Endothelial cell of hepatic sinusoid (primary cell): Measurements from ENCODE around the gene BSN.
"Not testable (repeated sequence)": the region's sequence is repeated elsewhere in the genome, so short reads cannot be mapped to it uniquely, and the experiment has no call there.

Source experiments
- in situ Hi-C: cut with HindIII; loops from 2 replicates; pipeline ENCODE4 v1.10.0; 2017; ENCODE audit warnings: low sequenced_read_pairs

BSN gene

GRCh38 chr3:49535971-49536874 is 18.1 kb upstream of the BSN start:
- in situ Hi-C loops, result no loop called here

GRCh38 chr3:49536875-49537533 is 17.3 kb upstream of the BSN start:
- in situ Hi-C loops, result no loop called here

DNA sequence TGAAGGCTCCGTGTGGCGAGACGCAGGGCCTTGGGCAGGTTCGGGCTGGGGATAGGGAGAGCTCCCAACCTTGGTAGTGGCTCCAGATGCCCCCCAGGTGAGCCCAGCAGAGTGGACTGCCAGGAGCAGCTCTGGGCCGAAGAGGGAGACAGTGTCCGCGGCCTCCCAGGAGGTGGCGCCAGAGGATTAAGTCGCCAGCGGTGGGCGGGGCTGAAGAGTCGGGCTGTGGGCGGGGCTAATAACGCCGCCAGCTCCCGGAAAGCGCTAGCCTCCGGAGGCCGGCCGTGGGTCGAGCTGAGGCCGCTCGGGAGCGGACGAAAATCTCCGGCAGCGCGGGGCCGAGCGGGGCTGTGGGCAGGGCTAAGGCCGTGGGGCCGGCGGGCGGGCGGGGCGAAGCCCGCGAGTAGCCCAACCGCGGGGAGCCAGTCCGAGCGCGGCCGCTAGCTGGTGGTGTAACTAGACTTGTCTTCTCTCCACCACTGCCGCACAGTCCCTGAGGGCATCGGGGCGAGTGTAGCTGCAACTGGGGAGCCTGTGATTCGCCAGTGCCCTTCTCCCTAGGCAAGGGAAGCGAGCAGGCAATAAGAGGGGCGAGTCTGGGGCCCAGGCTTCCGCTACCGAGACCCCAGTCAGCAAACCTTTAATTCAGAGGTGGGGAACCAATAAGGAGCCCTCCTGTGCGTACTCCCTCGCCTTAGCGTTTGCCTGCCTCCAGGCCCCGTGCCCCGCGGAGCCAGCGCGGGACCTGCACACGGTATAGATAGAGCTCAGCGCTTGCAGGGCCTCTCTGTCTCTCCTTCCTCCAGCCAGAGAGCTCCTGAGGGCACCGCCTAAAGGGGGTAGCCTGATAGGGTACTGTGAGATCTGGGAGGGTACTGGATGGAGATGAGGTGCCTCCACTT is 14.4 kb upstream of the BSN start:
- in situ Hi-C loops, result no loop called here

DNA sequence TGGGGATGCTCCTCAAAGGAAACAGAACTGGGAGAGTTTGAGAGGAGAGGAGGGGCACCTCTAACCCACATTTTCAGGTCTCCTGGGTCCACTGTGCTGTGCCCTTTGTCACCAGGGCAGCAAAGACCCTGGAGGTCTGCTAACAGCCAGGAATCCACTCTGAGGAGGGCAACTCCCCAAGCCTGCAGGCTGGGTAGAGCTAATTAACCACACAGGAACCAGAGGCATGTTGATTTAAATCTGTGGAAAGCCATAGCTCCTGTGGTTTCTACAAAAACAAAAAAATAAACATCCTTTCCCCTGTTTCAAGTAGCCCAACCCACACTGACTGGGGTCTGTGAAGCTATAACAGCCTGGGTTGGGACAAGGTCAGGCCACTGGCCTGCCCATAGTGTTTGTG is 2.2 kb upstream of the BSN start:
- in situ Hi-C loops, result no loop called here

- in situ Hi-C loops, result no loop called here
Measured at GRCh38 chr3:49553324-49553691, 969 bp upstream of the BSN start.

DNA sequence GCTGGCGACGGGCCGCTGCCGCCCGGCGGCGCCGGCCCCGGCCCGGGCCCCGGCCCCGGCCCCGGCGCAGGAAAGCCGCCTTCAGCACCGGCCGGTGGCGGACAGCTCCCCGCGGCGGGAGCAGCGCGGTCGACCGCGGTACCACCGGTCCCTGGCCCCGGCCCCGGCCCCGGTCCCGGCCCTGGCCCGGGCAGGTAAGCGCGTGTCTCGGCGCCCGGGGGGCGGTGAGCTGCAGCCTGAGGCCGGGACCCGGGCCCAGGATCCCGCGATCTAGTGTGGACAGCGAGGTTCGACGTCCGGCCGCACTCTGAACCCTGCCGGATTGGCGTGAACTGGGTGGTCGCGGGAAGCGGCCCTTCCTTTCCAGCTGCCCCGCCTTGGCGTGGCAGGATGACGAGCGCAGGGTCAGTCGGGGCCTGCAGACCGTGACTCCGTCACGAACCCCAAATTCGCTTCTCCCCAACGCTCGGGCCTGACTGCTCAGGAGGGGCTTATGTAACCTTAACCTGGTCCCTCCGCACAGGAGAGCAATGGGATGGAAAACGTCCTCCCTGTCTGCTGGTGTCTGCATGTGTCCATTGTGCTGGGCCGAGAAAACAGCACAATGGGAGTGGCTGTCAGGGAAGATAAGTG is 472 bp downstream of the BSN start:
- in situ Hi-C loops, result loop anchor here (5.0 kb wide), 1 partner anchor 78 kb away; no protein-coding TSS in a partner anchor

DNA sequence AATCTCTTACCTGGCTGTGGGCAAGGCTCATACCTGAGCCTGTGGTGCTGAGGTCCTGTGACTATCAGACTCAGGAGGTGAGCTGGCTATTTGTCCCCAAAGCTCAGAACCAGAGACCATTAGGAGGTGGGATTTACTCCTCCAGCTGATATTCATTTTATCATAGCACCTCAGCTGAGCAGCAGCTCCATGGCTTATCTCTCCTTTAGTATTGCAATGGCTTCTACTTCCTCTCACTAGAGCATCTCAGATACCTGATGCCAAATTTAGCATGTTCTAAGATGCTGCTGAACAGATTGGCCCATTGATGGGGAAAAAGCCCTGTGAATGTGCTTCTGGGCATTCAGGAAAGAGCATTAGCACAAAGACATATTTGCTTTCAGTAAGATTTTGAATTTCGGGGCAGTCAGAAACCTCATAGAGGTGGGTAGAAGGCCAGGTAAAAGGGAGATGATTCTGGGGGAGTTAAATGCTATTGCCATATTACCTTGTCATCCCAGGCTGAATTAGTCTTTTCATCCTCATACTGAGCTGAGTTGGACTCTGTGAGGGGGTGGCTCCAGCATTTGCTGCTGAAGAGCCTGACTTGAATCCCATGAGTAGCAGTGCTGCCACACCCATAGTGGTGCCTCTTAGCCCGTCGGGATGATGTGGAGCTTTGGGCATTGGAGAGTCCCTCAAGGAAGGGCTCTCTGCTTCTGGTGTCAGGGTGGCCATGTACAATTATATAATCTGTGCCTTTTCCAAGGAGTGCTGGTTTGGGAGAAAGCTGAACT is 2.4 kb downstream of the BSN start:
- in situ Hi-C loops, result loop anchor here (5.0 kb wide), 1 partner anchor 76 kb away; no protein-coding TSS in a partner anchor

GRCh38 chr3:49563040-49563578 is 8.8 kb downstream of the BSN start:
- in situ Hi-C loops, result no loop called here

DNA sequence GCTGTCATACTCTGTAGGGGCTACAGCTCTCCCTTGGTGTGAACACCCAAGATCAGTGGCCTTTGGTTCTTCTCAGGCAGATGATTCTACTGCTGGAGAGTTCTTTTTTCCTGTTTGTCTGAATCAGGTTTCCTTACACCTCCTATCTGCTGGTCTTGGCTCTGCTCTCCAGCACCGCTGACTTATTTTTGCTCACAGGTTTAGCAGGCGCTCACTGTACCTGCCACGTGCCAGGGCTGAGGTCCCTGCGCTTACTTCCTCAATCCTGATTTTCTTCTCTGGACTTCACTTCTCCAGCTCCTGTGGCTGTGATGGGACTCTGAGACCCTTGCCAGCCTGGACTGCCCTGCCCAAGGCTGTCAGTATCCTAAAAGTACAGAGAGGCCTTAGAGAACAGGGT is 9.5 kb downstream of the BSN start:
- in situ Hi-C loops, result no loop called here

DNA sequence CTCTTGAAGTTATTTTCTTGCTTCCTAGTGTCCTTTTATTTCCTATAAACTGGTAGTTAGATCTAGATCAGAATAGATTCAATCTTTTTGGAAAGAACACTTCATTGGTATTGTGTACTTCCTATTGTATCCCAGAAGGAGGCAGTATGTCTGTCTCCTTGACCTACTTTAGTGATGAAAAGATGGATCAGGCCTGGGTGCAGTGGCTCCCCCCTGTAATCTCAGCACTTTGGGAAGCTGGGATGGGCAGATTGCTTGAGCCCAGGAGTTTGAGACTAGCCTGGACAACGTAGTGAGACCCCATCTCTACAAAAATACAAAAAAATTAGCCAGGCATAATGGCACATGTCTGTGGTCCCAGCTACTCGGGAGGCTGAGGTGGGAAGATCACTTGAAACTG is 12.0 kb downstream of the BSN start:
- in situ Hi-C loops, result no loop called here

- in situ Hi-C loops, result no loop called here
Measured at GRCh38 chr3:49567406-49567805, 13.1 kb downstream of the BSN start.

DNA sequence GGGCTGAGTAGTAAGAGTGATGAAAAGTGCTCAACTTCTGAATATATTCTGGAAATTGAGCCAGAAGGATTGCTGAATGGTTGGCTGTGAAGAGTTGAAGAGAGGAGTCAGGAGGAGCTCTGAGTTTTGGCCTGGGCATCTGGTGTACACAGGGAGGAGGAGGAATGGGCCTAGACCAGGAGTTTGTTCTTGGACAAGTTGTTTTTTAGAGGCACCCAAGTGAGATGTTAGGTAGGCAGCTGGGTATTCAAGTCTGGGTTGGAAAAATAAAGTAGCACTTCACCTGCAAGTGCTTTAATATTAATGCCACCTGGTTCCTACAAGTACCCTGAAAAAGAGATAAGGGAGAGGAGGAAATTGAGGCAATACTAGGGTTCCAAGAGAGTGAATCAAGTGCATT is 14.7 kb downstream of the BSN start:
- in situ Hi-C loops, result no loop called here

- in situ Hi-C loops, result loop anchor here (5.0 kb wide), 1 partner anchor 102 kb away; the partner anchor contains the start of gene APEH
Measured at GRCh38 chr3:49570028-49570654, 15.9 kb downstream of the BSN start.

- in situ Hi-C loops, result no loop called here
Measured at GRCh38 chr3:49582177-49582576, 27.9 kb downstream of the BSN start.

GRCh38 chr3:49585261-49585755 is 31.0 kb downstream of the BSN start:
- in situ Hi-C loops, result not testable (repeated sequence)

DNA sequence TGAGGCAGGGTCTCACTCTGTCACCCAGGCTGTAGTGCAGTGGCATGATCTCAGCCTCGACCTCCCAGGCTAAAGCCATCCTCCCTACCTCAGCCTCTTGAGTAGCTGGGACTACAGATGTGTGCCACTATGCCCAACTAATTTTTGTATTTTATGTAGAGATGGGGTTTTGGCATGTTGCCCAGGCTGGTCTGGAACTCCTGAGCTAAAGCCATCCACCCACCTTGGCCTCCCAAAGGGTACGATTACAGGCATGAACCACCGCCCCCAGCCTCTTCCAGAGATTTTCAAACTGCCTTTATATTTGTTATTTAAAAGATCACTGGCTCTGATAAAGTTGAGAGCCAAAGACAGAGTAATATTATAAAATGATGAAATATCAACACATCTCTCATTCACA is 37.3 kb downstream of the BSN start:
- in situ Hi-C loops, result no loop called here

DNA sequence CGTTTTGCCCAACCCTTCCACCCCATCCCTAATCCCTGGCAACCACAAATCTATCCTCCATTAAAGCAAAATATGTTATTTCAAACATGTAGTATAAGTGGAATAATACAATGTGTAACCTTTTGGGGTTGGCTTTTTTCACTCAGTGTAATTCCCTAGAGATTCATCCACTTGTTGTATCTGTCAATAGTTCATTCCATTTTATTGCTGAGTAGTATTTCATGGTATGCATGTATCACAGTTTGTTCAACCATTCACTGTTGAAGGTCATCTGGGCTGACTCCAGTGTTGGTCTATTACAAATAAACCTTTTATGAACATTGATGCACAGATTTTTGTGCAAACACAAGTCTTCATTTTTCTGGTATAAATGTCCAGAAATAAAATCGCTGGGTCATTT is 38.8 kb downstream of the BSN start:
- in situ Hi-C loops, result no loop called here

- in situ Hi-C loops, result no loop called here
Measured at GRCh38 chr3:49600781-49601180, 46.5 kb downstream of the BSN start.
